GM13977 (cell line): ENCODE results near the gene TMEM205.
A peak's percentile ranks its signal among the peaks of the same experiment; 100 is the strongest.
"Not testable (repeated sequence)": the region's sequence is repeated elsewhere in the genome, so short reads cannot be mapped to it uniquely, and the experiment has no call there.

Experiments used
- DNase-seq: peaks from one replicate; pipeline ENCODE4 v3.0.0; 2012; ENCODE audit warnings: low spot score
- in situ Hi-C: fragments of 300-500 bp; cut with MboI; formaldehyde crosslinking; loops from one replicate; pipeline ENCODE4 v1.12.0; 2022; ENCODE audit warnings: low sequenced_read_pairs, low pct_unique_long_range_greater_than_20kb, mixed read lengths, inconsistent platforms; ENCODE audit not compliant: unreplicated experiment
- TF ChIP-seq, protein P1 (sequence below): IDR thresholded peaks from 2 replicates; pipeline ENCODE4 v1.5.1; 2012; ENCODE audit warnings: mild to moderate bottlenecking, control low read depth; ENCODE audit not compliant: insufficient read depth; ENCODE audit errors: extremely low read depth, missing control alignments

Gene TMEM205

DNA sequence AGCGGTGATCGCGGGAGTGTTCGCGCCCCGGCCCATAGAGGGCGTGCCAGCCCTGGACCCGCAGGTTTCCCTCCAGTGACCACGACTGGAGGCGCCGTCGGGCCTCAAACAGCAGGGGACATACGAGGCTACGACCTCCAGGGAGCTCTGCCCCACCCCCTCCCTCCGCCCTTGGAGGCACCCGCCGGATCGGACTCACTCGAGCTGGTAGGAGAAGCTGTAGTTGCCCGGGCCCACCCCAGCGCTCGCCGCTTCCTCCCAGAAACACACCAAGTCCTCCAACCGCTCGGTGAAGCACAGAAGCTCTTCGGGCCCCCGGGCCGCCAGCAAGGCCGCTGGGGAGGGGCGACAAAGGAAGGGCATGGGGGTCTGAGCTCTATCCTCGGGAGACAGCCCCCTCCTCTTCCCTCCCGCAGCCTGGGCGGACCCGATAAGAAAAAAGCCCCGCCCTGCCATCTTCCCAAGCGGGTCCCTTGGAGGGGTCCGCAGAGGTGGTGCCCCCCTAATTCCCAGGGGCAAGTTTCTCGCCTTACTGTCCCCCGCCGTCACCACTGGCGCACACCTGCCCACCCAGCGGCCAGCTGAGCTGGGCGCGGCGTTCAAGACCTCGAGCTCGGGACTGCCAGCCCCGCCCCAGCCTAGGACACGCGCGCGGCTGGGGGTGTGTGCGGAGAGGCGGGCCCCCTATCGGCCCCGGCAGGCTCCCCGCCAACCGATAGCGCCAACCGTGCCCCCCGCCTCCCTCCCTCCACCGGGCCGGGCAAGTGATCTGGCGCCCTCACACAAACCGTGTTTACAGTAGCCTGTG lies 37.0 kb upstream of the TMEM205 start:
- TF ChIP-seq, protein P1, sequence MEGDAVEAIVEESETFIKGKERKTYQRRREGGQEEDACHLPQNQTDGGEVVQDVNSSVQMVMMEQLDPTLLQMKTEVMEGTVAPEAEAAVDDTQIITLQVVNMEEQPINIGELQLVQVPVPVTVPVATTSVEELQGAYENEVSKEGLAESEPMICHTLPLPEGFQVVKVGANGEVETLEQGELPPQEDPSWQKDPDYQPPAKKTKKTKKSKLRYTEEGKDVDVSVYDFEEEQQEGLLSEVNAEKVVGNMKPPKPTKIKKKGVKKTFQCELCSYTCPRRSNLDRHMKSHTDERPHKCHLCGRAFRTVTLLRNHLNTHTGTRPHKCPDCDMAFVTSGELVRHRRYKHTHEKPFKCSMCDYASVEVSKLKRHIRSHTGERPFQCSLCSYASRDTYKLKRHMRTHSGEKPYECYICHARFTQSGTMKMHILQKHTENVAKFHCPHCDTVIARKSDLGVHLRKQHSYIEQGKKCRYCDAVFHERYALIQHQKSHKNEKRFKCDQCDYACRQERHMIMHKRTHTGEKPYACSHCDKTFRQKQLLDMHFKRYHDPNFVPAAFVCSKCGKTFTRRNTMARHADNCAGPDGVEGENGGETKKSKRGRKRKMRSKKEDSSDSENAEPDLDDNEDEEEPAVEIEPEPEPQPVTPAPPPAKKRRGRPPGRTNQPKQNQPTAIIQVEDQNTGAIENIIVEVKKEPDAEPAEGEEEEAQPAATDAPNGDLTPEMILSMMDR: peak; percentile 83

DNA sequence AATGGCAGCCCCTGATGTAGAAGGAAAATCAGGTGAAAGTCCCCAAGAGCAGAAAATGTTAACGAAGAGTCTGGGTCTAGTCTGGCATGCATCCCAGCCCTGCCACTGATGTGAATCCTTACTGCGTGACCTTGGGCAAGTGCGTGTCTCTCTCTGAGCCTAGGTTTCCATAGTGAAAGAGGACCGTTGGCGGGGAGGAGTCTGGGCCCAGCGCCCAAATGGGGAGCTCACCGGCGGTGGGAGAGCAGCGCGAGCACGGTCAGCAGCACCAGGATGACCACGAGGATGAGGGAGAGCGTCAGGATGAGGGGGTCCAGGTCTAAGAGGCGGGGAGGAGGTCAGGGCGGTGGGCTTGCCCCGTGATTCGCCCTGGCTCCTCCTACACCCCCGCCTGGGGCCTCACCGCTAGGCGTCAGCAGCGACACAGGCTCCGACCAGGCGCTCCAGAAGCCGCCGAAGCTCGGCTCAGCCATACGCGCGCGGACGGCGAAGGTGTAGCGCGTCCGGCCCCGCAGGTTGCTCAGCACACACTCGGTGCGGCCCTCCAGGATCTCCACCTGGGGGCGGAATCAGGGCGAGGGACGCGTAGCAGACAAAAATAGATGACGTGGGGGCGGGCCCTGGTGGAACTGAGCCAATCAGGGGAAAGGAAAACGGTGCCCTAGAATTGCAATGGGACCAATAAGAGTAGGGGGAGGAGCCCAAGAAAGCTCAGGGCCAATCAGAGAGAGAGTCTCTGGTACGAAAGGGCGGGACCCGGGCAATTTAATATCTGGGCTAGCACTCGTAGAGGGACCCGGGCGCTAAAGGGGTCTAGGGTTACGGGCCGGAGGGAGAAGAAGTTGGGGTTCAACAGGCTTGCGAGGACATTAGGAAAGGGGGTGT lies 34.8 kb upstream of the TMEM205 start:
- DNase-seq: peak; percentile 99
- in situ Hi-C loops: no loop called here
- TF ChIP-seq, protein P1: peak; percentile 79

More for the DNA sequence above, 37.0 kb upstream of the TMEM205 start:
- in situ Hi-C loops: no loop called here
- DNase-seq: peak; percentile 68

GRCh38 chr19:11379857-11380350 lies 33.8 kb upstream of the TMEM205 start:
- TF ChIP-seq, protein P1: no peak
- no peak for DNase-seq

DNA sequence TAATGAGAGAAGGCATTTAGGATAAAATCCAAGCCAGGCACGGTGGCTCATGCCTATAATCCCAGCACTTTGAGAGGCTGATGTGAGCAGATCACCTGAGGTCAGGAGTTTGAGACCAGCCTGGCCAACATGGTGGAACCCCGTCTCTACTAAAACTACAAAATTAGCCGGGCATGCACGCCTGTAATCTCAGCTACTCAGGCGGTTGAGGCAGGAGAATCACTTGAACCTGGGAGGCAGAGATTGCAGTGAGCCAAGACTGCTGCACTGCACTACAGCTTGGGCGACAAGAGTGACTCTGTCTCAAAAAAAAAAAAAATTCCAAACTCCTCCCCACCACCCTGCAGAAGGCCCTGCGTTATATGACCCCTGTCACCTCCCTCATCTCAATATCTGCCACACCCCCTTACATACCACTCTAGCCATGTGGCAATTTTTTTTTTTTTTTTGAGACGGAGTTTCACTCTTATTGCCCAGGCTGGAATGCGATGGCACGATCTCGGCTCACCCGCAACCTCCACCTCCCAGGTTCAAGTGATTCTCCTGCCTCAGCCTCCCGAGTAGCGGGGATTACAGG lies 33.3 kb upstream of the TMEM205 start:
- DNase-seq, in situ Hi-C loops: not testable (repeated sequence)

More at GRCh38 chr19:11379857-11380350, 33.8 kb upstream of the TMEM205 start:
- in situ Hi-C loops: no loop called here

DNA sequence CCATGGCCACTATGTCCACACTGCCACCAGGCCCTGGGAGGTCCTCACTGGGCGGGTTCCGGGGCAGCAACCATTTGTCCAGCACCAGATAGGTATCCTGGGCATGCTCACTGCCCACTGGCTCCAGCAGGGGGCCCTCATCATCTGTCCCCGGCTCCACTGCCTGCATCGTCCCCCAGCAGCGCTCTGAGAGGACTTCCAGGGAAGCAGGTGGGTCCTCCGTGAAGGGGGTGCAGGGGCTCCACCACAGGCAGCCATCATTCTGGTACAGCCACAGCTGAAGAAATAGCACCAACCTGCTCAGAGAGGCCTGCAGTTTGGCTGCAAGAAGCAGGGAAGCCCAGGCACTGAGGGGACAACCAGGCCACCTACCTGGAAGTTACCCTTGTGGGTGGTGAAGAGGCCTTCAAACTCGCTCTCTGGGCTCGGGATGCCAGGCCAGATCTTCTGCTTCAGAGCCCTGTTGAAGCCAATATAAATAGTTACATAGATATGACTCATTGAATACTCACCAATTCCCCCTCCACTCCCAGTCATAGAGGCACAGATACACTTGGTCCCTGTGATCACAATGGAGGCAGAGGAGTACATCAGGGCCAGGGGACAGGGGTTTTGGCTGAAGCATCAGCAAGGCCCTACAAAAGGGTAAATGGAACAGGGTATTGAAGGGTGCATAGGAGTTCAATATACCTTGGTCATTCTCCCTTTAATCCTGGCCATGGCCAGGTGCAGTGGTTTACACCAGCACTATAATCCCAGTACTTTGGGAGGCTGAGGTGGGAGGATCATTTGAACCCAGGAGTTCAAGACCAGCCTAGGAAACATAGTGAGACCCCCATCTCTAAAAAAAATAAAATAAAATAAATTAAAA lies 32.5 kb upstream of the TMEM205 start:
- DNase-seq: no peak
- in situ Hi-C loops: no loop called here
- TF ChIP-seq, protein P1: peak; percentile 68

DNA sequence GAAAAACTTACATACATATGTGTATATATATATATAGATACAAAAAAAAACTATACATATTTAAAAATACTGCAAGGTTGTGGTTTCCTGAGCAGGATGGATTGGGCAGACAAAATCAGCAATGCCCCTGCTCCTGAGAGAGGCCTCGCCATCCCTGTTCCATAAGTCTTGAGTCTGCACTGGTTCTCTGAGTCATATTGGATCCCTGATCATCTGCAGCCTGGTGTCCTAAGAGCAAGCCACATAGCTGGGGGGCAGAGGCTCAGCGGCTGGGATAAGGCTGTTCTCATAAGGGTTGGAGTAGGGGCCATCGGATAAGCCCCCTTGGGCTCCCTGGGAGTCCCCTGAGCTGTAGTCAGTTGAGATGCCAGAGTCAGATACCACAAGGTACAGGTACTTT lies 31.7 kb upstream of the TMEM205 start:
- no peak for DNase-seq
- in situ Hi-C loops: no loop called here
- TF ChIP-seq, protein P1: no peak
